SK-N-MC (cell line): ENCODE results near the gene RAPGEF2.

ENCODE experiments used
- EZH2 ChIP-seq: fragments of 200-600 bp; sonication (generic); IDR thresholded peaks from one replicate; pipeline ENCODE4 v1.6.1; 2017; ENCODE audit warnings: antibody characterized with exemption
- POLR2AphosphoS5 ChIP-seq: IDR thresholded peaks from 2 replicates; pipeline ENCODE4 v1.6.1; 2012; ENCODE audit warnings: mild to moderate bottlenecking, low read depth, low read length, borderline replicate concordance

- TF ChIP-seq POLR2AphosphoS5 = no peak
- no peak for TF ChIP-seq EZH2
Observed at GRCh38 chr4:159326480-159326879, 223.6 kb downstream of the RAPGEF2 start.
